ENCODE measurements around the gene PSORS1C2. TPM values are rescaled to one million over a fixed set of nuclear protein-coding genes. Genes with fewer than 3 reads are reported as not detected.
A peak's percentile ranks its signal among the peaks of the same experiment; 100 is the strongest.

PSORS1C2 gene
- total RNA-seq, 1 experiment from 2014 or later, result 0.33 TPM

- H2BK5ac ChIP-seq (ENCODE audit: insufficient read length, low read length), result no peak overlapping the region
- no peaks in the 10 kb centered on the region for H4K20me1 ChIP-seq (ENCODE audit: control insufficient read depth, insufficient read depth, insufficient read length)
- H3K9me3 Mint-ChIP-seq, result no peaks in the 10 kb centered on the region
- no peaks in the 10 kb centered on the region for H3K23me2 ChIP-seq (ENCODE audit: insufficient read length, low read depth, low read length, poor library complexity, severe bottlenecking)
- no peak overlapping the region for H3K18ac ChIP-seq (ENCODE audit: insufficient read length, low read depth, low read length)
- no peak overlapping the region for H2BK15ac ChIP-seq (ENCODE audit: low read depth, low read length)
- WGBS (ENCODE audit: extremely low coverage, insufficient read length, low lambda C conversion rate), result no CpG with 5 or more reads among the region's 26 CpGs
- H3K79me2 ChIP-seq (ENCODE audit: insufficient read depth, low read length), result no peaks in the 10 kb centered on the region; the same call in 1 of the 2 replicates
- peak; percentile 86 for DNase-seq
- H3K23ac ChIP-seq (ENCODE audit: insufficient read length, low read depth, low read length), result no peak overlapping the region
- no peak overlapping the region for H2BK120ac ChIP-seq (ENCODE audit: low read depth, low read length, poor library complexity, severe bottlenecking)
- H3T11ph ChIP-seq (ENCODE audit: low read length), result no peak overlapping the region
- no peak overlapping the region for H3K27ac Mint-ChIP-seq
- no peak overlapping the region for H3K27ac ChIP-seq (ENCODE audit: insufficient read length, low read depth, low read length)
- no peak overlapping the region for H3K4me3 Mint-ChIP-seq
- H3K9me3 ChIP-seq (ENCODE audit: control insufficient read depth, low read depth, low read length), result no peaks in the 10 kb centered on the region
- H2AFZ ChIP-seq (ENCODE audit: low read length), result no peak overlapping the region
- H3K4me1 Mint-ChIP-seq, result peaks cover 36 to 45% of the 10 kb centered on the region in 2 experiments
- no peak overlapping the region for H3K4ac ChIP-seq (ENCODE audit: low read depth, low read length)
- 0 out of 2 replicates have a peak, but pooled peaks cover 1% of the 10 kb centered on the region for H3K27me3 Mint-ChIP-seq (ENCODE audit: low read depth)
- no peak overlapping the region for H4K5ac ChIP-seq (ENCODE audit: insufficient read length, low read depth, low read length)
- no peak overlapping the region for H2BK12ac ChIP-seq (ENCODE audit: insufficient read length, low read depth, low read length)
- H2AK5ac ChIP-seq (ENCODE audit: insufficient read length, low read length), result no peak overlapping the region
- no peak overlapping the region for H3K9ac ChIP-seq (ENCODE audit: extremely low read depth, insufficient read length, low read length)
- TF ChIP-seq CTCF (conservative IDR thresholded peaks at IDR 0.05), result no peak
- H3K27me3 ChIP-seq (ENCODE audit: insufficient read depth, low read length), result no peaks in the 10 kb centered on the region
- H3K4me2 ChIP-seq (ENCODE audit: insufficient read depth, insufficient read length, low read length), result no peak overlapping the region
- H3K56ac ChIP-seq (ENCODE audit: insufficient read length, low read depth, low read length), result no peak overlapping the region
- peaks cover 2% of the 10 kb centered on the region; the same call in 1 of the 2 replicates for H3K4me1 ChIP-seq (ENCODE audit: insufficient read depth, low read length)
- no peak overlapping the region for H4K8ac ChIP-seq (replicated peaks; ENCODE audit: insufficient read length, low read depth, low read length)
- no peak overlapping the region for H3K14ac ChIP-seq (ENCODE audit: insufficient read depth, low read length)
- peaks cover 0 to 6% (median 4%) of the 10 kb centered on the region in 3 experiments; a peak in 4 of 7 replicates for H3K36me3 Mint-ChIP-seq (ENCODE audit: insufficient read depth in 1 of 3, low read depth in 3 of 3)
- no peaks in the 10 kb centered on the region for H3K79me1 ChIP-seq (ENCODE audit: insufficient read depth, low read depth, low read length, poor library complexity, severe bottlenecking)
- H4K91ac ChIP-seq (ENCODE audit: insufficient read length, low read depth, low read length), result no peak overlapping the region
- no peak overlapping the region for H2BK20ac ChIP-seq (ENCODE audit: low read depth, low read length, poor library complexity, severe bottlenecking)
Observed at GRCh38 chr6:31180500-31180899, 41.6 kb upstream of the PSORS1C2 start.
